DMS79 treated with DMSO at 0.1 percent for 48 hours (cell line): ENCODE data around the gene SNX24.
"Not testable (repeated sequence)": the region's sequence is repeated elsewhere in the genome, so short reads cannot be mapped to it uniquely, and the experiment has no call there.

Source experiments
- DNase-seq: peaks from one replicate; lab custom pipeline; 2025; lab: John Stamatoyannopoulos, UW

SNX24 gene

GRCh38 chr5:122967625-122968024, 122.2 kb downstream of the SNX24 start:
- DNase-seq: no peak

- DNase-seq: not testable (repeated sequence)
Measured at GRCh38 chr5:122968056-122968455, 122.6 kb downstream of the SNX24 start.

GRCh38 chr5:122971333-122971732, 125.9 kb downstream of the SNX24 start:
- DNase-seq: no peak

- no peak for DNase-seq
Measured at GRCh38 chr5:122972877-122973276, 127.5 kb downstream of the SNX24 start.

- not testable (repeated sequence) for DNase-seq
Measured at GRCh38 chr5:122973759-122974158, 128.3 kb downstream of the SNX24 start.

- DNase-seq: not testable (repeated sequence)
Measured at GRCh38 chr5:122974251-122974650, 128.8 kb downstream of the SNX24 start.

- DNase-seq: no peak
Measured at GRCh38 chr5:122977319-122977718, 131.9 kb downstream of the SNX24 start.

- DNase-seq: no peak
Measured at GRCh38 chr5:122978068-122978467, 132.7 kb downstream of the SNX24 start.

- no peak for DNase-seq
Measured at GRCh38 chr5:122978644-122979297, 133.4 kb downstream of the SNX24 start.

- DNase-seq: no peak
Measured at GRCh38 chr5:122981846-122982245, 136.4 kb downstream of the SNX24 start.

- no peak for DNase-seq
Measured at GRCh38 chr5:122982376-122982775, 137.0 kb downstream of the SNX24 start.

GRCh38 chr5:122984425-122984824, 139.0 kb downstream of the SNX24 start:
- no peak for DNase-seq

- DNase-seq: no peak
Measured at GRCh38 chr5:122985006-122985700, 139.7 kb downstream of the SNX24 start.

- DNase-seq: no peak
Measured at GRCh38 chr5:122985954-122986721, 140.7 kb downstream of the SNX24 start.

GRCh38 chr5:122996091-122996490, 150.7 kb downstream of the SNX24 start:
- DNase-seq: no peak

GRCh38 chr5:122997294-122997693, 151.9 kb downstream of the SNX24 start:
- no peak for DNase-seq

GRCh38 chr5:122999947-123000563, 154.6 kb downstream of the SNX24 start:
- DNase-seq: no peak

GRCh38 chr5:123000731-123001130, 155.3 kb downstream of the SNX24 start:
- DNase-seq: no peak

- DNase-seq: no peak
Measured at GRCh38 chr5:123001808-123002207, 156.4 kb downstream of the SNX24 start.

- DNase-seq: no peak
Measured at GRCh38 chr5:123007182-123007581, 161.8 kb downstream of the SNX24 start.

- no peak for DNase-seq
Measured at GRCh38 chr5:123007754-123008153, 162.3 kb downstream of the SNX24 start.

- DNase-seq: no peak
Measured at GRCh38 chr5:123012321-123012720, 166.9 kb downstream of the SNX24 start.

- no peak for DNase-seq
Measured at GRCh38 chr5:123014689-123015088, 169.3 kb downstream of the SNX24 start.
